DMS79 (cell line): ENCODE data around the gene LRP2BP.
"Not testable (repeated sequence)": the region's sequence is repeated elsewhere in the genome, so short reads cannot be mapped to it uniquely, and the experiment has no call there.

Source experiments
- DNase-seq: peaks from one replicate; lab custom pipeline; 2025; lab: John Stamatoyannopoulos, UW

Gene LRP2BP

GRCh38 chr4:185395956-185396723, 416 bp upstream of the LRP2BP start:
- peak; percentile 75 for DNase-seq

- no peak for DNase-seq
Observed at GRCh38 chr4:185394568-185395237, 1.0 kb downstream of the LRP2BP start.

GRCh38 chr4:185392156-185392555, 3.6 kb downstream of the LRP2BP start:
- DNase-seq, result no peak

GRCh38 chr4:185390941-185391340, 4.8 kb downstream of the LRP2BP start:
- DNase-seq, result no peak

GRCh38 chr4:185387957-185388356, 7.8 kb downstream of the LRP2BP start:
- no peak for DNase-seq

GRCh38 chr4:185384930-185385331, 10.8 kb downstream of the LRP2BP start:
- no peak for DNase-seq

GRCh38 chr4:185384061-185384460, 11.7 kb downstream of the LRP2BP start:
- DNase-seq, result no peak

GRCh38 chr4:185383451-185383850, 12.3 kb downstream of the LRP2BP start:
- no peak for DNase-seq

- no peak for DNase-seq
Observed at GRCh38 chr4:185382754-185383153, 13.0 kb downstream of the LRP2BP start.

- no peak for DNase-seq
Observed at GRCh38 chr4:185381288-185382196, 14.2 kb downstream of the LRP2BP start.

- no peak for DNase-seq
Observed at GRCh38 chr4:185380320-185380719, 15.4 kb downstream of the LRP2BP start.

GRCh38 chr4:185379326-185380295, 16.1 kb downstream of the LRP2BP start:
- DNase-seq, result no peak

GRCh38 chr4:185378264-185378663, 17.5 kb downstream of the LRP2BP start:
- no peak for DNase-seq

- DNase-seq, result no peak
Observed at GRCh38 chr4:185374573-185374972, 21.2 kb downstream of the LRP2BP start.

GRCh38 chr4:185374027-185374426, 21.7 kb downstream of the LRP2BP start:
- no peak for DNase-seq

- no peak for DNase-seq
Observed at GRCh38 chr4:185371702-185372101, 24.0 kb downstream of the LRP2BP start.

- no peak for DNase-seq
Observed at GRCh38 chr4:185370268-185370949, 25.3 kb downstream of the LRP2BP start.

- DNase-seq, result no peak
Observed at GRCh38 chr4:185369731-185370130, 26.0 kb downstream of the LRP2BP start.

GRCh38 chr4:185364886-185365285, 30.8 kb downstream of the LRP2BP start:
- no peak for DNase-seq

GRCh38 chr4:185363251-185363650, 32.5 kb downstream of the LRP2BP start:
- no peak for DNase-seq

GRCh38 chr4:185362570-185362969, 33.2 kb downstream of the LRP2BP start:
- DNase-seq, result not testable (repeated sequence)
